CD4-positive, alpha-beta T cell treated with Interleukin-1 beta for 1 hour (primary cell): ENCODE data around the gene ITPR2.

Experiments used
- DNase-seq, 2 donors: peaks; one replicate each; pipeline ENCODE4 v3.0.0-alpha.2; 2020 to 2022

The ITPR2 gene

GRCh38 chr12:26728205-26729050, 104.6 kb downstream of the ITPR2 start:
- no peak for DNase-seq

GRCh38 chr12:26727482-26728204, 105.4 kb downstream of the ITPR2 start:
- DNase-seq, result no peak

- DNase-seq, result no peak
Measured at GRCh38 chr12:26726956-26727355, 106.0 kb downstream of the ITPR2 start.

GRCh38 chr12:26725276-26725916, 107.6 kb downstream of the ITPR2 start:
- DNase-seq, result no peak

GRCh38 chr12:26724309-26724702, 108.7 kb downstream of the ITPR2 start:
- no peak for DNase-seq

GRCh38 chr12:26723379-26724308, 109.3 kb downstream of the ITPR2 start:
- no peak for DNase-seq

- DNase-seq, result no peak
Measured at GRCh38 chr12:26721800-26722199, 111.2 kb downstream of the ITPR2 start.

- DNase-seq, result no peak
Measured at GRCh38 chr12:26719852-26720251, 113.1 kb downstream of the ITPR2 start.

GRCh38 chr12:26717757-26718156, 115.2 kb downstream of the ITPR2 start:
- no peak for DNase-seq

GRCh38 chr12:26715232-26715631, 117.8 kb downstream of the ITPR2 start:
- no peak for DNase-seq

GRCh38 chr12:26713885-26714383, 119.1 kb downstream of the ITPR2 start:
- DNase-seq, result no peak

- DNase-seq, result no peak
Measured at GRCh38 chr12:26712892-26713291, 120.1 kb downstream of the ITPR2 start.

- no peak for DNase-seq
Measured at GRCh38 chr12:26711569-26711968, 121.4 kb downstream of the ITPR2 start.

GRCh38 chr12:26711072-26711471, 121.9 kb downstream of the ITPR2 start:
- DNase-seq, result no peak

GRCh38 chr12:26705851-26706250, 127.1 kb downstream of the ITPR2 start:
- DNase-seq, result no peak

GRCh38 chr12:26704684-26705460, 128.1 kb downstream of the ITPR2 start:
- DNase-seq, result no peak

GRCh38 chr12:26704214-26704613, 128.8 kb downstream of the ITPR2 start:
- no peak for DNase-seq

GRCh38 chr12:26702741-26703140, 130.3 kb downstream of the ITPR2 start:
- DNase-seq, result no peak

GRCh38 chr12:26701604-26702215, 131.3 kb downstream of the ITPR2 start:
- DNase-seq, result peak in 1 of 2 donors; percentile 33

GRCh38 chr12:26700430-26700829, 132.6 kb downstream of the ITPR2 start:
- no peak for DNase-seq

- no peak for DNase-seq
Measured at GRCh38 chr12:26699237-26699636, 133.8 kb downstream of the ITPR2 start.
